Panc1 (cell line): ENCODE data around the gene MACF1. TPM values are rescaled to one million over a fixed set of nuclear protein-coding genes. Genes with fewer than 3 reads are reported as not detected.

Experiments
- ATAC-seq: fragments of 200-7000 bp; cut with Tn5 transposase; 2 replicates; pipeline ENCODE4 v1.9.1; 2020; ENCODE audit warnings: mild to moderate bottlenecking, moderate library complexity
- BruUV-seq: library from RNA; stranded (reverse); fragments of 400-500 nt; replicated peaks from 2 replicates; lab custom pipeline; 2021; lab: Mats Ljungman, UMichigan
- CTCF ChIA-PET: fragments of 300-600 bp; sonication (Branson Sonifier 250); formaldehyde crosslinking; loops from one replicate; lab custom pipeline; 2022; ENCODE audit warnings: antibody characterized with exemption; lab: Charles Lee
- POLR2A ChIA-PET: fragments of 300-600 bp; sonication (Branson Sonifier 250); formaldehyde crosslinking; loops from one replicate; lab custom pipeline; 2022; ENCODE audit warnings: antibody characterized with exemption; lab: Charles Lee
- DNase-seq: peaks from one replicate; pipeline ENCODE4 v3.0.0-alpha.2; 2010; ENCODE audit warnings: low read depth, low spot score
- H3K27ac ChIP-seq: 2 replicates; pipeline ENCODE4 v1.5.1; 2011; ENCODE audit warnings: mild to moderate bottlenecking, low read length, inconsistent platforms
- H3K27me3 ChIP-seq: fragments of 200-500 bp; sonication (Bioruptor generic); 2 replicates; pipeline ENCODE4 v1.6.0; 2014; ENCODE audit warnings: low read length, inconsistent platforms; ENCODE audit not compliant: control insufficient read depth, insufficient read depth
- H3K36me3 ChIP-seq: fragments of 200-500 bp; sonication (Bioruptor generic); 2 replicates; pipeline ENCODE4 v1.5.1; 2014; ENCODE audit warnings: inconsistent platforms, mild to moderate bottlenecking, low read length, moderate library complexity; ENCODE audit not compliant: control insufficient read depth, insufficient read depth
- H3K4me1 ChIP-seq: 2 replicates; pipeline ENCODE4 v1.5.1; 2011; ENCODE audit warnings: inconsistent platforms, mild to moderate bottlenecking, low read length, moderate library complexity; ENCODE audit not compliant: control insufficient read depth, insufficient read depth
- H3K4me3 ChIP-seq, 2 experiments: 2 replicates each; pipeline ENCODE4 v1.5.1; 2011 to 2012; ENCODE audit warnings: low read depth in 2 of 2, low read length in 2 of 2, mild to moderate bottlenecking in 2 of 2, inconsistent platforms in 1 of 2, moderate library complexity in 1 of 2
- H3K9me3 ChIP-seq: fragments of 200-500 bp; sonication (Bioruptor generic); 2 replicates; pipeline ENCODE4 v1.5.1; 2014; ENCODE audit warnings: low read depth, mild to moderate bottlenecking, inconsistent platforms, low read length, moderate library complexity; ENCODE audit not compliant: control insufficient read depth, insufficient read depth
- CTCF ChIP-seq: fragments of 450-650 bp; IDR thresholded peaks from 2 replicates; pipeline ENCODE4 v1.5.1; 2017; ENCODE audit warnings: mild to moderate bottlenecking
- POLR2AphosphoS5 ChIP-seq: IDR thresholded peaks from 2 replicates; pipeline ENCODE4 v1.6.1; 2012; ENCODE audit warnings: mild to moderate bottlenecking, low read depth, low read length, moderate library complexity
- REST ChIP-seq, 2 experiments: IDR thresholded peaks; 2 replicates each; pipeline ENCODE4 v1.6.1; 2011 to 2012; ENCODE audit warnings: low read depth in 2 of 2, control low read depth in 1 of 2, low read length in 1 of 2, mild to moderate bottlenecking in 1 of 2, moderate library complexity in 1 of 2; ENCODE audit not compliant: insufficient read depth in 1 of 2
- SIN3A ChIP-seq: IDR thresholded peaks from 2 replicates; pipeline ENCODE4 v1.6.1; 2012; ENCODE audit warnings: low read depth, mild to moderate bottlenecking, low read length, moderate library complexity, borderline replicate concordance; ENCODE audit not compliant: insufficient read depth
- TCF7L2 ChIP-seq: IDR thresholded peaks from 2 replicates; pipeline ENCODE4 v1.6.1; 2011; ENCODE audit warnings: mild to moderate bottlenecking, low read depth, low read length, inconsistent platforms
- in situ Hi-C: cut with HindIII; loops from 2 replicates; pipeline ENCODE4 v1.10.0; 2016; ENCODE audit warnings: low sequenced_read_pairs, low pct_unique_long_range_greater_than_20kb
- intact Hi-C: fragments of 100-400 bp; cut with micrococcal nuclease; formaldehyde crosslinking; loops from one replicate; pipeline ENCODE4 v1.10.0; 2022; ENCODE audit not compliant: unreplicated experiment
- total RNA-seq: library from RNA; stranded (reverse); gene quantifications from one replicate; pipeline ENCODE4 v1.2.1, GENCODE V29; 2021; ENCODE audit not compliant: unreplicated experiment

MACF1 gene
- total RNA-seq, 1 experiment from 2014 or later, result 413 TPM

GRCh38 chr1:39342776-39343175, 138.3 kb downstream of the MACF1 start:
- no TSS peak for BruUV-seq
- no peak overlapping the region for H3K4me3 ChIP-seq
- H3K4me1 ChIP-seq, result no peaks in the 10 kb centered on the region
- ChIA-PET POLR2A (no interaction called here), CTCF (no interaction called here)
- in situ Hi-C loops, result no loop called here
- TF ChIP-seq SIN3A (no peak), POLR2AphosphoS5 (no peak), CTCF (no peak), REST (IDR thresholded peaks at IDR 0.05; ENCODE audit: insufficient read depth in 1 of 2, low read depth in 2 of 2, low read length in 1 of 2) (no peak), TCF7L2 (no peak)
- H3K27me3 ChIP-seq, result no peaks in the 10 kb centered on the region
- intact Hi-C loops, result no loop called here
- peaks cover 13% of the 10 kb centered on the region; the same call in 1 of the 2 replicates for H3K36me3 ChIP-seq
- no peak overlapping the region for H3K27ac ChIP-seq
- no peaks in the 10 kb centered on the region for H3K9me3 ChIP-seq
- DNase-seq (no peak), ATAC-seq (no peak)

DNA sequence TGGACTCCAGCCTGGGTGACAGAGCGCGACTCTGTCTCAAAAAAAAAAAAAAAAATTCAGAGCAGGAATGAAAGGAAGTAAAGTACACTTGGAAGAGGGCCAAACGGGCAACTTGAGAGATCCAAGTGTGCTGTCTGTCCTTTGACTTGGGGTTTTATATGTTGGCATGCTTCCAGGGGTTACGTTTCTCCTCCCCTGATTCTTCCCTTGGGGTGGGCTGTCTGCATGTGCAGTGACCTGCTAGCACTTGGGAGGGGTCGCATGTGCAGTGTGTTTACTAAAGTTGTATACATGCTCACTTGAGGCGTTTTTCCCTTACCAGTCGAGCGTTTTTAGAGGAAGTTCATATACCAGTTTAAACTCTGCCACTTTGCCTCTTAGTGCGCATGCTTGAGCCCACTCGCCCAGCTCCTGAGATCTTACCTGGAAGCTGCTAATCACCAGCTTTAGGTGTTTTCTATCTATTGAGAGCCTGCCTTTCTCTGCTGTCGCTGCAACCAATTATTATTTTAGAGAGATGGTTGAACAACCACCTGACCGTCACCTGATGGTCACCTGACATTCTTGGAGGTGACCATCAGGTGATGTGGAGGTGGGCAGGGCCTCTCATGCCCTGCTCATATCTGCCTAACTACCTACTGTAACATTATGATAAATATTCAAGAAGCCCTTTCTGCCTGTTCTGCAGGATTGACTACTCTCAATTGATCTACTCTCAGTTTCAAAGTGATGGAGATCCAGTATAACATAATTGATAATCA, 140.1 kb downstream of the MACF1 start:
- Histone ChIP-seq H3K9me3 (no peaks in the 10 kb centered on the region), H3K4me1 (no peaks in the 10 kb centered on the region), H3K27me3 (no peaks in the 10 kb centered on the region), H3K36me3 (peaks cover 17% of the 10 kb centered on the region), H3K4me3 (no peak overlapping the region), H3K27ac (no peak overlapping the region)
- in situ Hi-C loops (no loop called here), intact Hi-C loops (no loop called here)
- no TSS peak for BruUV-seq
- no peak for TF ChIP-seq POLR2AphosphoS5
- TF ChIP-seq REST (IDR thresholded peaks at IDR 0.05; ENCODE audit: insufficient read depth in 1 of 2, low read depth in 2 of 2, low read length in 1 of 2), result no peak
- no peak for TF ChIP-seq SIN3A
- TF ChIP-seq CTCF, result no peak
- TF ChIP-seq TCF7L2, result no peak
- DNase-seq (no peak), ATAC-seq (no peak)
- ChIA-PET POLR2A (no interaction called here), CTCF (no interaction called here)
